B cell (primary cell): Measurements from ENCODE around the gene ATP2B3. TPM values are rescaled to one million over a fixed set of nuclear protein-coding genes. Genes with fewer than 3 reads are reported as not detected.

Experiments used
- ATAC-seq: fragments of 200-7000 bp; cut with Tn5 transposase; one replicate; pipeline ENCODE4 v1.10.0; 2021; ENCODE audit warnings: low read depth, mild to moderate bottlenecking, moderate number of reproducible peaks, moderate library complexity
- CTCF ChIA-PET: fragments of 350-600 bp; sonication (Branson Sonifier 250); formaldehyde crosslinking; loops from one replicate; lab custom pipeline; 2021; ENCODE audit warnings: antibody characterized with exemption, inconsistent platforms; lab: Charles Lee
- POLR2A ChIA-PET: fragments of 350-600 bp; sonication (Branson Sonifier 250); formaldehyde crosslinking; loops from one replicate; lab custom pipeline; 2021; ENCODE audit warnings: antibody characterized with exemption; lab: Charles Lee
- DNase-seq: peaks from one replicate; pipeline ENCODE4 v3.0.0; 2013
- H2AFZ ChIP-seq: 2 replicates; pipeline ENCODE4 v1.6.1; 2012; ENCODE audit warnings: mild to moderate bottlenecking, low read depth, low read length; ENCODE audit not compliant: insufficient read depth, poor library complexity, severe bottlenecking
- H3K27ac ChIP-seq, 2 donors: 1 replicate in 1 of 2; 2 replicates in 1 of 2; pipeline ENCODE4 v1.5.1; 2012 to 2013; ENCODE audit warnings: low read length in 2 of 2, mild to moderate bottlenecking in 2 of 2, moderate library complexity in 1 of 2
- H3K27me3 ChIP-seq, 4 experiments: fragments of 200-600 bp in 1 of 4; sonication (generic) in 1 of 4; replicated peaks in 1 of 4; 1 replicate in 2 of 4; 2 replicates in 2 of 4; pipeline versions ENCODE4 v1.6.1 to v1.7.0; 2013 to 2016; ENCODE audit warnings: low read length in 3 of 4, mild to moderate bottlenecking in 2 of 4, mixed read lengths in 1 of 4, moderate library complexity in 1 of 4; ENCODE audit not compliant: insufficient read depth in 4 of 4, control insufficient read depth in 3 of 4; ENCODE audit errors: control extremely low read depth in 1 of 4
- H3K36me3 ChIP-seq, 2 experiments: replicated peaks in 1 of 2; 1 replicate in 1 of 2; 2 replicates in 1 of 2; pipeline versions ENCODE4 v1.6.1 to v1.7.1; 2013; ENCODE audit warnings: low read length in 1 of 2; ENCODE audit not compliant: insufficient read depth in 2 of 2, control insufficient read depth in 1 of 2; ENCODE audit errors: control extremely low read depth in 1 of 2, extremely low read depth in 1 of 2
- H3K4me1 ChIP-seq, 2 donors: fragments of 200-600 bp in 1 of 2; sonication (generic) in 1 of 2; 1 replicate in 1 of 2; 2 replicates in 1 of 2; pipeline versions ENCODE4 v1.5.1 to v1.6.1; 2013 to 2017; ENCODE audit warnings: low read length in 2 of 2; ENCODE audit not compliant: control insufficient read depth in 2 of 2, insufficient read depth in 2 of 2
- H3K4me2 ChIP-seq: replicated peaks from 2 replicates; pipeline ENCODE3; 2012; ENCODE audit warnings: mild to moderate bottlenecking, low read depth, low read length; ENCODE audit not compliant: poor library complexity, severe bottlenecking
- H3K4me3 ChIP-seq, 5 experiments: fragments of 200-600 bp in 1 of 5; sonication (generic) in 1 of 5; 1 replicate in 3 of 5; 2 replicates in 2 of 5; pipeline versions ENCODE4 v1.5.1 to v1.7.0; 2011 to 2016; ENCODE audit warnings: low read length in 4 of 5, mild to moderate bottlenecking in 4 of 5, low read depth in 2 of 5, control low read depth in 1 of 5, moderate library complexity in 1 of 5; ENCODE audit not compliant: insufficient read depth in 1 of 5; ENCODE audit errors: control extremely low read depth in 1 of 5, extremely low read depth in 1 of 5
- H3K79me2 ChIP-seq: fragments of 200-600 bp; sonication (generic); one replicate; pipeline ENCODE4 v1.6.0; 2016; ENCODE audit warnings: low read length; ENCODE audit not compliant: control insufficient read depth, insufficient read depth
- H3K9ac ChIP-seq: fragments of 200-600 bp; sonication (generic); 2 replicates; pipeline ENCODE4 v1.6.1; 2017; ENCODE audit warnings: mild to moderate bottlenecking, low read length, moderate library complexity
- H3K9me3 ChIP-seq, 3 donors: one replicate each; pipeline versions ENCODE4 v1.6.1 to v1.7.1; 2013; ENCODE audit warnings: low read length in 2 of 3; ENCODE audit not compliant: control insufficient read depth in 2 of 3, insufficient read depth in 1 of 3; ENCODE audit errors: control extremely low read depth in 1 of 3
- H4K20me1 ChIP-seq: 2 replicates; pipeline ENCODE4 v1.6.0; 2012; ENCODE audit warnings: mild to moderate bottlenecking, low read length; ENCODE audit not compliant: insufficient read depth, control insufficient read depth, poor library complexity, severe bottlenecking
- H3K27ac Mint-ChIP-seq: one replicate; pipeline ENCODE4 v1.8.0; 2021; ENCODE audit warnings: mixed read lengths
- H3K27me3 Mint-ChIP-seq: one replicate; pipeline ENCODE4 v1.8.0; 2021; ENCODE audit warnings: mixed read lengths
- H3K4me1 Mint-ChIP-seq: one replicate; pipeline ENCODE4 v1.8.0; 2021; ENCODE audit warnings: mixed read lengths
- H3K4me3 Mint-ChIP-seq: one replicate; pipeline ENCODE4 v1.8.0; 2021; ENCODE audit warnings: mixed read lengths
- H3K9me3 Mint-ChIP-seq: one replicate; pipeline ENCODE4 v1.8.0; 2022; ENCODE audit warnings: mixed read lengths; ENCODE audit not compliant: insufficient read depth
- EZH2 ChIP-seq: IDR thresholded peaks from 2 replicates; pipeline ENCODE4 v1.6.1; 2012; ENCODE audit warnings: borderline replicate concordance, low read depth, mild to moderate bottlenecking, moderate library complexity, low read length; ENCODE audit not compliant: insufficient read depth, poor library complexity, severe bottlenecking
- WGBS: methylation state at CpG from one replicate; pipeline ENCODE4 v1.1.5; 2013; ENCODE audit warnings: missing lambda C conversion rate; ENCODE audit not compliant: insufficient coverage; 5-methylcytosine and 5-hydroxymethylcytosine counted together
- intact Hi-C: fragments of 100-400 bp; cut with micrococcal nuclease; formaldehyde crosslinking; loops from one replicate; pipeline ENCODE4 v1.10.0; 2022
- polyA plus RNA-seq: library from polyadenylated mRNA; depleted of rRNA; stranded (reverse); fragments of >200 nt; gene quantifications from 2 replicates; pipeline ENCODE4 v1.2.3, GENCODE V29; 2012
- total RNA-seq, 2 donors: library from RNA; stranded (reverse); fragments of 120-200 nt in 1 of 2; gene quantifications; 1 replicate in 1 of 2; 2 replicates in 1 of 2; pipeline versions ENCODE4 v1.2.3 to v1.2.4, GENCODE V29; 2013 to 2022
- TF ChIP-seq, protein P1 (sequence below): fragments of 200-600 bp; IDR thresholded peaks from one replicate; pipeline ENCODE4 v1.8.0; 2022; ENCODE audit warnings: antibody characterized with exemption, mild to moderate bottlenecking

The ATP2B3 gene
- total and polyA plus RNA-seq, 2 donors (not counting 1 experiment from before 2014, with no cell fraction given), result not detected

- H3K27ac Mint-ChIP-seq, result no peak overlapping the region
- WGBS, result no CpG with 5 or more reads among the region's 10 CpGs
Measured at GRCh38 chrX:153474266-153474665, 43.2 kb upstream of the ATP2B3 start.

GRCh38 chrX:153474718-153475117 lies 42.7 kb upstream of the ATP2B3 start:
- Mint-ChIP-seq H3K27ac (no peak overlapping the region), H3K9me3 (no peaks in the 10 kb centered on the region), H3K27me3 (no peaks in the 10 kb centered on the region), H3K4me3 (peak overlapping the region; percentile 66), H3K4me1 (peaks cover 6% of the 10 kb centered on the region)
- peaks cover under 1% of the 10 kb centered on the region for H3K79me2 ChIP-seq
- ATAC-seq, result no peak
- H3K4me1 ChIP-seq, result peaks cover 1 to 18% of the 10 kb centered on the region in 2 donors
- H3K27ac ChIP-seq, result no peak overlapping the region
- H3K9me3 ChIP-seq, result no peaks in the 10 kb centered on the region
- H3K4me2 ChIP-seq, result peak overlapping the region; percentile 77
- peak; percentile 54 for DNase-seq
- intact Hi-C loops, result no loop called here
- TF ChIP-seq EZH2, result no peak
- peak overlapping the region in 4 of 5 experiments; percentile 26 to 52 (median 46) for H3K4me3 ChIP-seq
- 3% methylated on average over 38 of the region's 59 CpGs for WGBS
- no peaks in the 10 kb centered on the region for H3K27me3 ChIP-seq
- peak overlapping the region; percentile 42 for H3K9ac ChIP-seq
- H2AFZ ChIP-seq, result peak overlapping the region; percentile 71
- H3K36me3 ChIP-seq, result no peaks in the 10 kb centered on the region
- POLR2A ChIA-PET, result no interaction called here
- no peaks in the 10 kb centered on the region for H4K20me1 ChIP-seq
- CTCF ChIA-PET, result no interaction called here

More at GRCh38 chrX:153474266-153474665, 43.2 kb upstream of the ATP2B3 start:
- ATAC-seq, result no peak
- no peak overlapping the region for H3K27ac ChIP-seq
- H2AFZ ChIP-seq, result peak overlapping the region; percentile 15
- intact Hi-C loops, result no loop called here
- TF ChIP-seq, protein P1, sequence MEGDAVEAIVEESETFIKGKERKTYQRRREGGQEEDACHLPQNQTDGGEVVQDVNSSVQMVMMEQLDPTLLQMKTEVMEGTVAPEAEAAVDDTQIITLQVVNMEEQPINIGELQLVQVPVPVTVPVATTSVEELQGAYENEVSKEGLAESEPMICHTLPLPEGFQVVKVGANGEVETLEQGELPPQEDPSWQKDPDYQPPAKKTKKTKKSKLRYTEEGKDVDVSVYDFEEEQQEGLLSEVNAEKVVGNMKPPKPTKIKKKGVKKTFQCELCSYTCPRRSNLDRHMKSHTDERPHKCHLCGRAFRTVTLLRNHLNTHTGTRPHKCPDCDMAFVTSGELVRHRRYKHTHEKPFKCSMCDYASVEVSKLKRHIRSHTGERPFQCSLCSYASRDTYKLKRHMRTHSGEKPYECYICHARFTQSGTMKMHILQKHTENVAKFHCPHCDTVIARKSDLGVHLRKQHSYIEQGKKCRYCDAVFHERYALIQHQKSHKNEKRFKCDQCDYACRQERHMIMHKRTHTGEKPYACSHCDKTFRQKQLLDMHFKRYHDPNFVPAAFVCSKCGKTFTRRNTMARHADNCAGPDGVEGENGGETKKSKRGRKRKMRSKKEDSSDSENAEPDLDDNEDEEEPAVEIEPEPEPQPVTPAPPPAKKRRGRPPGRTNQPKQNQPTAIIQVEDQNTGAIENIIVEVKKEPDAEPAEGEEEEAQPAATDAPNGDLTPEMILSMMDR, result no peak
- no peak for TF ChIP-seq EZH2
- H4K20me1 ChIP-seq, result no peaks in the 10 kb centered on the region
- Mint-ChIP-seq H3K27me3 (no peaks in the 10 kb centered on the region), H3K4me3 (peak overlapping the region; percentile 76), H3K9me3 (no peaks in the 10 kb centered on the region), H3K4me1 (peaks cover 9% of the 10 kb centered on the region)
- H3K4me1 ChIP-seq, result peaks cover 5 to 23% of the 10 kb centered on the region in 2 donors
- H3K4me2 ChIP-seq, result peak overlapping the region; percentile 57
- H3K36me3 ChIP-seq, result no peaks in the 10 kb centered on the region
- H3K27me3 ChIP-seq, result no peaks in the 10 kb centered on the region
- no peak overlapping the region for H3K9ac ChIP-seq
- H3K4me3 ChIP-seq, result peak overlapping the region in 1 of 5 experiments; percentile 7
- DNase-seq, result peak; percentile 21
- H3K79me2 ChIP-seq, result peaks cover 5% of the 10 kb centered on the region
- ChIA-PET CTCF (no interaction called here), POLR2A (no interaction called here)
- H3K9me3 ChIP-seq, result no peaks in the 10 kb centered on the region
